ENCODE measurements around the gene KLHL24. TPM values are rescaled to one million over a fixed set of nuclear protein-coding genes. Genes with fewer than 3 reads are reported as not detected.

KLHL24 gene
- total RNA-seq: 10 to 100 TPM; 10.5 to 10.8 TPM

GRCh38 chr3:183635431-183636220 is at the start of gene KLHL24:
Gene KLHL24, plus strand, starts transcription at chr3:183635623. Its CDS starts 14,734 bp downstream, at chr3:183650357.
- H3K4me3 Mint-ChIP-seq: peak within 1 kb of the TSS; percentile 87
- ATAC-seq (peak; percentile 78), DNase-seq (peak; percentile 95)
- intact Hi-C loops (cut with micrococcal nuclease): loop anchor here (5.0 kb wide), 2 partner anchors 78 to 168 kb away; partner anchors contain the start of gene KLHL6
- CTCF ChIA-PET: interaction anchor here (1.0 to 3.4 kb wide), 7 partner anchors 10 to 205 kb away, joined by 3 to 15 read pairs (median 4); partner anchors contain the start of gene YEATS2
- H3K27ac Mint-ChIP-seq: peak within 1 kb of the TSS; percentile 94
- no peaks in the 10 kb centered on the region for H3K27me3 Mint-ChIP-seq
- peaks cover 35% of the 10 kb centered on the region for H3K4me1 Mint-ChIP-seq (ENCODE audit: low read depth)
- POLR2A ChIA-PET: interaction anchor here (0.9 to 5.3 kb wide), 9 partner anchors 10 to 350 kb away, joined by 3 to 42 read pairs (median 3); partner anchors contain the start of gene YEATS2
- no peaks in the 10 kb centered on the region for H3K9me3 Mint-ChIP-seq
- no peak for TF ChIP-seq CTCF (IDR thresholded peaks at IDR 0.05)
- H3K36me3 Mint-ChIP-seq (ENCODE audit: low read depth): no peaks in the 10 kb centered on the region

- no peak for TF ChIP-seq CTCF (IDR thresholded peaks at IDR 0.05)
- ATAC-seq: peak; percentile 80
These were observed 48.9 kb upstream of the KLHL24 start for GRCh38 chr3:183586477-183586876.

GRCh38 chr3:183587336-183587735 is 48.1 kb upstream of the KLHL24 start:
- H3K4me3 Mint-ChIP-seq: no peak overlapping the region
- DNase-seq (no peak), ATAC-seq (no peak)
- CTCF ChIA-PET: interaction anchor here (1.1 to 1.5 kb wide), 2 partner anchors 11 to 108 kb away, joined by 3 read pairs; no protein-coding TSS in a partner anchor
- POLR2A ChIA-PET: interaction anchor here (0.6 kb wide), 1 partner anchor 62 kb away, joined by 3 read pairs; no protein-coding TSS in a partner anchor
- H3K9me3 Mint-ChIP-seq: peaks cover 1% of the 10 kb centered on the region
- no peaks in the 10 kb centered on the region for H3K27me3 Mint-ChIP-seq
- peak overlapping the region; percentile 47 for H3K27ac Mint-ChIP-seq
- intact Hi-C loops (cut with micrococcal nuclease): no loop called here
- TF ChIP-seq CTCF (IDR thresholded peaks at IDR 0.05): no peak
- H3K36me3 Mint-ChIP-seq (ENCODE audit: low read depth): no peaks in the 10 kb centered on the region
- peaks cover 22% of the 10 kb centered on the region for H3K4me1 Mint-ChIP-seq (ENCODE audit: low read depth)

More at GRCh38 chr3:183586477-183586876, 48.9 kb upstream of the KLHL24 start:
- H3K9me3 Mint-ChIP-seq: peaks cover 1% of the 10 kb centered on the region
- POLR2A ChIA-PET: no interaction called here
- intact Hi-C loops (cut with micrococcal nuclease): no loop called here
- peak overlapping the region; percentile 32 for H3K27ac Mint-ChIP-seq
- H3K4me3 Mint-ChIP-seq: no peak overlapping the region
- no peaks in the 10 kb centered on the region for H3K27me3 Mint-ChIP-seq
- CTCF ChIA-PET: interaction anchor here (1.1 to 1.5 kb wide), 2 partner anchors 10 to 107 kb away, joined by 3 read pairs; no protein-coding TSS in a partner anchor
- H3K36me3 Mint-ChIP-seq (ENCODE audit: low read depth): no peaks in the 10 kb centered on the region
- peak; percentile 11 for DNase-seq
- H3K4me1 Mint-ChIP-seq (ENCODE audit: low read depth): peaks cover 15% of the 10 kb centered on the region

- ATAC-seq (no peak), DNase-seq (no peak)
- H3K36me3 Mint-ChIP-seq (ENCODE audit: low read depth): no peaks in the 10 kb centered on the region
- no peak for TF ChIP-seq CTCF (IDR thresholded peaks at IDR 0.05)
- H3K9me3 Mint-ChIP-seq: peaks cover 1% of the 10 kb centered on the region
- H3K4me1 Mint-ChIP-seq (ENCODE audit: low read depth): peaks cover 23% of the 10 kb centered on the region
- ChIA-PET CTCF (interaction anchor here (1.1 to 1.5 kb wide), 2 partner anchors 14 to 108 kb away, joined by 3 to 8 read pairs; no protein-coding TSS in a partner anchor), POLR2A (interaction anchor here (0.7 kb wide), 1 partner anchor 315 kb away, joined by 3 read pairs; no protein-coding TSS in a partner anchor)
- intact Hi-C loops (cut with micrococcal nuclease): no loop called here
- H3K27me3 Mint-ChIP-seq: no peaks in the 10 kb centered on the region
- H3K27ac Mint-ChIP-seq: no peak overlapping the region
- H3K4me3 Mint-ChIP-seq: no peak overlapping the region
These were observed 45.0 kb upstream of the KLHL24 start for GRCh38 chr3:183590442-183590841.

All from activated CD8-positive, alpha-beta T cell treated with anti-CD3 and anti-CD28 coated beads for 36 hours (primary cell).